GM20431 (cell line): ENCODE results near the gene SS18.

ENCODE experiments used
- in situ Hi-C: fragments of 300-500 bp; cut with MseI, MboI; formaldehyde crosslinking; loops from one replicate; pipeline ENCODE4 v1.15.0; 2020; ENCODE audit warnings: low sequenced_read_pairs; ENCODE audit not compliant: unreplicated experiment

The SS18 gene

GRCh38 chr18:26074246-26074645 lies 16.2 kb downstream of the SS18 start:
- in situ Hi-C loops: no loop called here

- in situ Hi-C loops: no loop called here
These were observed 16.7 kb downstream of the SS18 start for GRCh38 chr18:26073758-26074157.

- in situ Hi-C loops: no loop called here
These were observed 18.7 kb downstream of the SS18 start for GRCh38 chr18:26071725-26072124.

- in situ Hi-C loops: no loop called here
These were observed 19.4 kb downstream of the SS18 start for GRCh38 chr18:26071020-26071419.

- in situ Hi-C loops: no loop called here
These were observed 31.1 kb downstream of the SS18 start for GRCh38 chr18:26059357-26059756.

GRCh38 chr18:26057344-26057773 lies 33.1 kb downstream of the SS18 start:
- in situ Hi-C loops: no loop called here

GRCh38 chr18:26056291-26056690 lies 34.1 kb downstream of the SS18 start:
- in situ Hi-C loops: no loop called here

- in situ Hi-C loops: no loop called here
These were observed 37.9 kb downstream of the SS18 start for GRCh38 chr18:26052505-26052904.

- in situ Hi-C loops: no loop called here
These were observed 38.6 kb downstream of the SS18 start for GRCh38 chr18:26051843-26052242.

- in situ Hi-C loops: no loop called here
These were observed 43.9 kb downstream of the SS18 start for GRCh38 chr18:26046419-26047077.

GRCh38 chr18:26044807-26045206 lies 45.6 kb downstream of the SS18 start:
- in situ Hi-C loops: no loop called here

GRCh38 chr18:26040051-26040656 lies 50.3 kb downstream of the SS18 start:
- in situ Hi-C loops: no loop called here

GRCh38 chr18:26039203-26039602 lies 51.2 kb downstream of the SS18 start:
- in situ Hi-C loops: no loop called here

- in situ Hi-C loops: no loop called here
These were observed 53.8 kb downstream of the SS18 start for GRCh38 chr18:26036635-26037034.

- in situ Hi-C loops: no loop called here
These were observed 55.4 kb downstream of the SS18 start for GRCh38 chr18:26034850-26035497.

GRCh38 chr18:26022585-26022984 lies 67.8 kb downstream of the SS18 start:
- in situ Hi-C loops: no loop called here

GRCh38 chr18:26021061-26021754 lies 69.2 kb downstream of the SS18 start:
- in situ Hi-C loops: no loop called here

- in situ Hi-C loops: no loop called here
These were observed 72.5 kb downstream of the SS18 start for GRCh38 chr18:26017929-26018328.

- in situ Hi-C loops: no loop called here
These were observed 76.0 kb downstream of the SS18 start for GRCh38 chr18:26014462-26014861.

GRCh38 chr18:26008619-26009018 lies 81.8 kb downstream of the SS18 start:
- in situ Hi-C loops: no loop called here

- in situ Hi-C loops: no loop called here
These were observed 82.3 kb downstream of the SS18 start for GRCh38 chr18:26008096-26008495.
